ENCODE measurements around the gene VCAM1.

GRCh38 chr1:100700586-100700985, 19.0 kb upstream of the VCAM1 start:
- TF ChIP-seq, protein P1, sequence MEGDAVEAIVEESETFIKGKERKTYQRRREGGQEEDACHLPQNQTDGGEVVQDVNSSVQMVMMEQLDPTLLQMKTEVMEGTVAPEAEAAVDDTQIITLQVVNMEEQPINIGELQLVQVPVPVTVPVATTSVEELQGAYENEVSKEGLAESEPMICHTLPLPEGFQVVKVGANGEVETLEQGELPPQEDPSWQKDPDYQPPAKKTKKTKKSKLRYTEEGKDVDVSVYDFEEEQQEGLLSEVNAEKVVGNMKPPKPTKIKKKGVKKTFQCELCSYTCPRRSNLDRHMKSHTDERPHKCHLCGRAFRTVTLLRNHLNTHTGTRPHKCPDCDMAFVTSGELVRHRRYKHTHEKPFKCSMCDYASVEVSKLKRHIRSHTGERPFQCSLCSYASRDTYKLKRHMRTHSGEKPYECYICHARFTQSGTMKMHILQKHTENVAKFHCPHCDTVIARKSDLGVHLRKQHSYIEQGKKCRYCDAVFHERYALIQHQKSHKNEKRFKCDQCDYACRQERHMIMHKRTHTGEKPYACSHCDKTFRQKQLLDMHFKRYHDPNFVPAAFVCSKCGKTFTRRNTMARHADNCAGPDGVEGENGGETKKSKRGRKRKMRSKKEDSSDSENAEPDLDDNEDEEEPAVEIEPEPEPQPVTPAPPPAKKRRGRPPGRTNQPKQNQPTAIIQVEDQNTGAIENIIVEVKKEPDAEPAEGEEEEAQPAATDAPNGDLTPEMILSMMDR (IDR thresholded peaks at IDR 0.05): no peak
- TF ChIP-seq POLR2A (IDR thresholded peaks at IDR 0.05; ENCODE audit: low read length) (no peak), EP300 (IDR thresholded peaks at IDR 0.05) (no peak), JUNB (IDR thresholded peaks at IDR 0.05) (no peak)
- TF ChIP-seq, protein P2, sequence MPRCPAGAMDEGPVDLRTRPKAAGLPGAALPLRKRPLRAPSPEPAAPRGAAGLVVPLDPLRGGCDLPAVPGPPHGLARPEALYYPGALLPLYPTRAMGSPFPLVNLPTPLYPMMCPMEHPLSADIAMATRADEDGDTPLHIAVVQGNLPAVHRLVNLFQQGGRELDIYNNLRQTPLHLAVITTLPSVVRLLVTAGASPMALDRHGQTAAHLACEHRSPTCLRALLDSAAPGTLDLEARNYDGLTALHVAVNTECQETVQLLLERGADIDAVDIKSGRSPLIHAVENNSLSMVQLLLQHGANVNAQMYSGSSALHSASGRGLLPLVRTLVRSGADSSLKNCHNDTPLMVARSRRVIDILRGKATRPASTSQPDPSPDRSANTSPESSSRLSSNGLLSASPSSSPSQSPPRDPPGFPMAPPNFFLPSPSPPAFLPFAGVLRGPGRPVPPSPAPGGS (IDR thresholded peaks at IDR 0.05): no peak

Measured in A549 (cell line).